Mononuclear cell (primary cell): ENCODE measurements around the gene REG4. TPM values are rescaled to one million over a fixed set of nuclear protein-coding genes. Genes with fewer than 3 reads are reported as not detected.

ENCODE experiments used
- H3K27me3 ChIP-seq: 2 replicates; pipeline ENCODE4 v1.6.0; 2011; ENCODE audit warnings: low read length, control low read depth; ENCODE audit not compliant: insufficient read depth
- H3K4me1 ChIP-seq: 2 replicates; pipeline ENCODE4 v1.5.1; 2011; ENCODE audit warnings: mild to moderate bottlenecking, low read length, control low read depth; ENCODE audit not compliant: insufficient read depth
- H3K4me3 ChIP-seq: 2 replicates; pipeline ENCODE4 v1.5.1; 2011; ENCODE audit warnings: mild to moderate bottlenecking, low read length, moderate library complexity
- H3K9me3 ChIP-seq: 2 replicates; pipeline ENCODE4 v1.5.1; 2011; ENCODE audit warnings: low read depth, mild to moderate bottlenecking, control low read depth, low read length
- total RNA-seq: library from RNA; depleted of rRNA; stranded (reverse); fragments of >200 nt; gene quantifications from one replicate; pipeline ENCODE4 v1.2.3, GENCODE V29; 2012

The REG4 gene
- total RNA-seq, 1 donor = 0.52 TPM

DNA sequence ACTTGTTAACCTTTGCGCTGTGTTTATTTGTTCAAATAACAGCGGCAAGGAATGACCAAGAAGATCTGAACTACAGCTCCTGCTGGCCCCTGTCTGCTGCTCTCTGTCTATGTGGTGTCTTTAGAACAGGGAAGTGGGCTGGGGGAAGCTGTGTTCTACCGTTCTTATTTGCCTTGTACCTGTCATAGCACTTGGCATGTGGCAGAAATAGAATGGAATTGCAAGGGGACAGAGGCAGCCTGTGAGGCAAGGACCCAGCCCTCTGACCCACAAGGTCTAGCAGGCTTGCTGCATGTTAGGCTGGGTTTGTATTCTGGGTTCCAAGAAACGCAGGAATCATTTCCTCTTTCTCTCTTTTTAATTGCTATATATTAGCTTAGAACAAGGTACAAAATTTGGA, 63.2 kb downstream of the REG4 start:
- Histone ChIP-seq H3K4me1 (no peaks in the 10 kb centered on the region), H3K4me3 (no peak overlapping the region)

GRCh38 chr1:119747451-119747850, 63.8 kb downstream of the REG4 start:
- Histone ChIP-seq H3K4me3 (no peak overlapping the region), H3K27me3 (no peaks in the 10 kb centered on the region), H3K9me3 (no peaks in the 10 kb centered on the region), H3K4me1 (no peaks in the 10 kb centered on the region)

More for the DNA sequence above, 63.2 kb downstream of the REG4 start:
- Histone ChIP-seq H3K27me3 (no peaks in the 10 kb centered on the region), H3K9me3 (no peaks in the 10 kb centered on the region)

DNA sequence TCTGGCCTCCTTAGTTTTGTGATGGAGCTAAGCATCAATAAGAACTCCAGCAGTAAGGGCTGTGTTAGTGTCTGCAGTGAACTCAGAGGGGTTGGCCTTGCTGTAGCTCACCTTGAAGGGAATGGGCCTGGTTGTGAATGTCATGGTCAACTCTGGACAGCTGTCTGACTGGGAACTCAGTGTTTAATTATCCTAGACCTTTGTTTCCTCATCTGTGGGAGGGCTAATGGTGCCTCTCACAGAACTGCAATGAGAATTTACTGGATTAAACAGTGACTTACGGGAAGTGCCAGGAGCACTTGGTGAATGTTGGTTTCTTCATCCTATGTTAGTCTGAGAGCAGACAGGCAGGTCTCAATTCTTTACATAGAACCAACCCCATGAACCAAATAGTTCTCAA, 66.2 kb downstream of the REG4 start:
- no peaks in the 10 kb centered on the region for H3K27me3 ChIP-seq
- no peaks in the 10 kb centered on the region for H3K4me1 ChIP-seq
- no peak overlapping the region for H3K4me3 ChIP-seq
- no peaks in the 10 kb centered on the region for H3K9me3 ChIP-seq

GRCh38 chr1:119744598-119744942, 66.7 kb downstream of the REG4 start:
- H3K27me3 ChIP-seq = no peaks in the 10 kb centered on the region
- H3K9me3 ChIP-seq = no peaks in the 10 kb centered on the region
- no peaks in the 10 kb centered on the region for H3K4me1 ChIP-seq
- H3K4me3 ChIP-seq = no peak overlapping the region

Other genes with a start within 250 kb of the REG4 start
- 4.1 TPM for gene ZNF697, start 163.2 kb downstream of the REG4 start, total RNA-seq
- 2.8 TPM for gene PHGDH, start 99.5 kb downstream of the REG4 start, total RNA-seq
- not detected for gene HMGCS2, start 42.6 kb downstream of the REG4 start, total RNA-seq
- gene ADAM30, start 85.1 kb upstream of the REG4 start, total RNA-seq = not detected